GM12892 (cell line): Measurements from ENCODE around the gene L2HGDH.

Experiments
- POLR2A ChIP-seq: IDR thresholded peaks from 2 replicates; pipeline ENCODE4 v1.6.1; 2011; ENCODE audit warnings: low read depth, low read length, control low read depth
- POLR2AphosphoS5 ChIP-seq: IDR thresholded peaks from 2 replicates; pipeline ENCODE4 v1.6.1; 2011; ENCODE audit warnings: low read depth, low read length, control low read depth
- TAF1 ChIP-seq: IDR thresholded peaks from 2 replicates; pipeline ENCODE4 v1.6.1; 2011; ENCODE audit warnings: low read depth, mild to moderate bottlenecking, control low read depth, low read length, borderline replicate concordance

GRCh38 chr14:50262865-50263264 is 49.2 kb downstream of the L2HGDH start:
- no peak for TF ChIP-seq POLR2A
- no peak for TF ChIP-seq POLR2AphosphoS5
- TF ChIP-seq TAF1, result no peak
